AG08395 (cell line): ENCODE data around the gene HUWE1.
"Not testable (repeated sequence)": the region's sequence is repeated elsewhere in the genome, so short reads cannot be mapped to it uniquely, and the experiment has no call there.

Source experiments
- DNase-seq: peaks from one replicate; pipeline ENCODE4 v3.0.0; 2012; ENCODE audit warnings: mixed read lengths, low spot score

Gene HUWE1

DNA sequence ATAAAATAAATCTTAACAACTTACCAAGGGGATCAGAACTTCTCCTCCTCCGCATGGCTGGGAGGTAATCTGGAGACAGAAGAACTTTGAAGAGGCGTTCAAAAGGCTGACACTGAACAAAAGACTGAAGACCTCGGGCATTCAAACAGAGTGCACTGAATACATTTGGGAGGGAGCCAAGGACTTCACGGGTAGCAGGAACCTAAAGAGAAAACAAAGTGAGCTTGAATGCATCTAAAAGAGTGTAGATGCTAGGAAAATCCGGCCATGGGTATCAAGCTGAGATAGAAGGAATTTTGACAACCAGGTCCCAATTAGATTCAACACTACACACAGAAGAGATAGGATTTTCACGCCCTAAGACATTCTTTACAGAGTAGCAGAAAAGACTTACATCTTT lies 69.6 kb downstream of the HUWE1 start:
- DNase-seq, result no peak

- no peak for DNase-seq
Observed at GRCh38 chrX:53606456-53606855, 80.1 kb downstream of the HUWE1 start.

- no peak for DNase-seq
Observed at GRCh38 chrX:53605004-53605403, 81.5 kb downstream of the HUWE1 start.

DNA sequence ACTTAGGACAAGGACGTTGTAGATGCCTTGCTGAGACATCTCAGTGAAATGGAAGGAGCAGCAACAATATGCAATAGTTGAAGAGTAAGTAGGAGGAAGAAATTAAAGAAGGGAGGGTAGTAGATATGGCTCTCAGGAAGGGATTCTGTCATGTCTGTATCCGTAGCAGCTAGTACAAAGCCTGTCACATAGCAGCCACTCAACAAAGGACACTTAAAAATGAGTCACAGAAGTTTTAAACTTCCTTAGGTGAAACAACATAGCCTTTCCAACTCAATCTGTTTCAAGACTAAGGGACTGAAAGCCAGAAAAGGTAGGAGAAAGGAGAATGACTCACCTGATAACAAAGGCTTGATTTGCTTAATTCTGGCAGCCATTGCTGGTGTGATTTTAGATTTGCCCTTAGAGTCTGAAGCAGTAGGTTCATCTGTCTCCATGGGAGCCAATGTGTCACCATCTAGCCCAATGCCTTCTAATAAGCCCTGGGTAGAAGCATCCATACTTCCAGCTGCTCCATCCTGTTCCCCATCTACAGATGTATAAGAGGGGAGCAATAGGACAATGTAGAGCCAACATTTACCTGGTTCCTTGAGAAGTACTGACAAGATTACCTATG lies 86.6 kb downstream of the HUWE1 start:
- no peak for DNase-seq

DNA sequence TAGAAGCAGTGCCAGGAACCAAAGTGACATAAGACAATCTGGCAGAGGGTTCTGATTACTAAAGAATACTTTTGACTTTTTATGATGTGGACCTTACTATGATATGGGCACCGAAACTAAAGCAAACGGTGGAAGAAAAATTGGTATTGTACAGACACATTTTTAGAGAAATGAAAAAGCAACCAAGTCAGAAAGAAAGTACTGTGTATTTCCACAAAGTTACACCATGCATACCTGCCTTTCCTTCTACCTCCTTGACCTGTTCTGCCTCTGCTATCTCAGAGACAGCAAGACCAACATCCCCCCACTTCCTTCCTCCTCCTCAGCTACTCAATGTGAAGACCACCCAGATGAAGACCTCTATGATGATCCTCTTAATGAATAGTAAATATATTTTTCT lies 88.3 kb downstream of the HUWE1 start:
- no peak for DNase-seq

DNA sequence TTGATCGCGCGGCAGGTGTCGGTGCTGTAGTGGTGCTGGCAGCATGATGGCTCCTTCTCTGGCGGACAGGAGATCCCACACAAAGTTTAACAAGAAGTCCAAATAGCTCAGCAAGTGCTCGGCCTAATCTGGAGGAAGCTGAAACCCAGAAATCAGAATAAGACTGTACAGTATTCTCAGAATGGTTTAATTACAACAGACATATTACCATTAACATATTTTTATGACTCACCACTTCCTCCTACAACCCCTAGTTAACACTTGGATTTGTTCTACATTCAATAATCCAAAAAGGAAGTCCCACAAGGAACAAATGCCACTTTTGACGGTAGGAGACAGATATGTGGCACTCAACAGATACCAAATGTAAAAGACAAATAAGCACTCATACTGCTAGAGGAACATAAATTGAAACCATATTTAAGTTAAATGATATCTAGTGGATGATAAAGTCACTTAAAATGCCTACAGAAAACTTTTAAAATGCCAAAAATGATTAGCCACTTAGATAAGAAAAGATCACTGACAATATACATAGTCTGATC lies 91.2 kb downstream of the HUWE1 start:
- no peak for DNase-seq

DNA sequence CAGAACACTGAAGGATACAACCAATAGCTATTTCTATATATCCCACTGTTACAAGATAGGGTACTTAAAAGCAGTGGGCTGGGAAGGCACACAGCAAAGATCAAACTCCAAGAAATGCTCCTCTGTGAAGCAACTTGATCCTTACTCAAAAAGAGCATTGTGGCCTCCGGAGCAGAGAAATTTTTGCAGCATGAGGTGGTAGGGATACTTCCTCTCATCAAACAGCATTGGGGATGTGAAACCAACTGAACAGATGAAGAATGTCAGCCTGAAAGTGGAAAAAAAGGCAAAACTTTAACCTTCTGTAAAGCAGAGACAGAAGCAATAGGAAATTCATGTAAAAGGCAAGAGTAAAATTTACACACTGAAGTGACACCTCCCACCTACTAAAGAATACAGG lies 92.2 kb downstream of the HUWE1 start:
- DNase-seq, result no peak

DNA sequence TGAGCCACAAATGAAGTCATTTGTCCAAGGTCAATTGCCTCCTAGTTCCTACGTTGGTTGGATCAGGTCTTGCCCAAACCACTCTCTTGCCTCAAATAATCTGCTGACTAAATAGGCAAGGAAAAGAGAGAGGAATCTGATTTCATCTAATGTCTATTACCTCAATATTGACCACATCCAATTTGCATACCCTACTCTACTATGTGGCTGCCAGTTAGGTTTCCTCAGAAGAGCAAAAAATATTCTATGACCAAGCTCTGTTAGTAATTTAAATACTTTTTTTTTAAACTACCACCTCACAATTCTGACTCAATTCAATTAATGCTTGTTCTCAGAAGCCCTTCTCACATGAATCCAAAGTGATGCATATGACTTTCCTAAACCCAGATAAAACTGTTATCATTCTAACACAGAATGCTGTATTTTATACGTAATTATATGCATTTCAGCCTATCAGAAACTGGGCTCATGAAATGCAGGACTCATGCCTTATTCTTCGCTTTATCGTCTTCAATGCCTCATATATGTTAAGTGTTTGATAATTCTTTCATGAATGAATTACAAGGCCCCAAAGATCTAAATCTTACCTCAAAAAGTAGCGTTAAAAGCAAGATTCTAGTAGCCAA lies 98.6 kb downstream of the HUWE1 start:
- DNase-seq, result no peak

GRCh38 chrX:53584891-53585290 lies 101.6 kb downstream of the HUWE1 start:
- no peak for DNase-seq

DNA sequence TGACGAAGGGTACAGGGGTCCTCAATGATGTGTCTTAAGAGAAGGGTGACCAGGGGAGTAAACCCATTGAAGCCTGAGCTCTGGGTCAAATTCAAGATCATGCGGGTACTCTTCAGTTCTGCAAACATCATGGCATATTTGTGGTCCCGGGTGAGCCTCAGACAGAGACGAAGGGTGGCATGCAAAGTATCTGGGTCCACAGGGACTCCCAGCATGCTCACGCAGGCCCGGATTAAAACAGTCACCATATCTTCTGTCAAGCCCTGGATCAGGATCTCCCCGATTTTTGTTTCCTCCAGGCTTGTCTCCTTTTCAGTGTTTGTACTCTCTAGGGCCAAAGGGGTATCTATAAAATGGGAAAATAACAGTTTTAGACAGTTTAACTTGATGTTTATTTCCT lies 102.9 kb downstream of the HUWE1 start:
- DNase-seq, result no peak

DNA sequence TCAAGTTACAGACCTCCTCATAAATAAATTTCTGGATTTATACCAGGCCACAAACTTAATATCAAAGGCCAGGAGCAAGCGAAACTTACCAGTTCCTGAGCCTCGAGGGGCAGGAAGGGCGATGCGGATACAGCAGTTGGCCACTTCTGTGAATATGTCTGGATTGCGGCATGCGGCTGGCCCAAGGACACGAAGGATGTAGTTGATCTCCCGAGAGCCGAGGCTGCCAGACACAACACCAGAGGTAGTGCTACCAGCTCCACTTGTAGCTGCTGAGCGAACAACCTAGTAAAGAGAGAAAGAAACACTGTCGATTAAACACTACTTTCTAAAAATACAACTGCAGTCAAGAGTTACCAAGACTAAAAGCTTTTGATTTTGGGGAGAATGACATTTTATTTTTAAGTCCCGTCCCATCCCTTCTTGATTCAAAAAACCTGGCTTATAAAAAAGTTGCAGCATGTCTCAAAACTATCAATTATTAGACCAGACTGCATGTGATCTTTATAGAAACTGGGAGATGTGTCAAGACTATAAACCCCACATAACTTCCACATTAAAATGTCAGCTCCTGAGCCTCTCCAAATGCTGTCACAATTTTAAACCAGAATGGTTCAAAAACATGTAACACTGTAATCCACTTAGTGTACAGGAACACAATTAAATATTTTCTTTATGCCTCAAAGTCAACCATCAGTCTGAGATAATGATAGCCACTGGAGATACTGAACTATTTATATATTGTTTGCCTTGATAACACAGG lies 105.6 kb downstream of the HUWE1 start:
- DNase-seq, result no peak

GRCh38 chrX:53571494-53571893 lies 115.0 kb downstream of the HUWE1 start:
- DNase-seq, result no peak

DNA sequence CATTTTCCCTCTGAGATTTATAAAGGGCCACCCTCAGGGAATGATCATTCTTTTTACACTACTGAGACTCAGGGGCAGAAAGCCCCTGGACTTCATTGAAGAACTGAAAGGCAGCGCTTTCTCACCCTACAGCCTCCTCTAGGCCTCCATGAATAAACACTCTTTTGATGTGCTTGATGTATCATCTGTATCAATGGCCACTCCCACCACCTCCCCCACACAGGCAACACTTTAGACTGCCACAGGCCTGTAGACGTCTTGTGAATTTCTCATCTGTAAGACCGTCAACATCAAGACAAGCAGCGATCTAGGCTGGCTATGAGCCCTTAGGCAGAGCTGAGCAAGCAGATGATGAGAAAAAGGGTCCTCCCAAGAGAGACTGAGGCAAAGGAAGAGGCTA lies 123.2 kb downstream of the HUWE1 start:
- DNase-seq, result no peak

- DNase-seq, result no peak
Observed at GRCh38 chrX:53561912-53562311, 124.6 kb downstream of the HUWE1 start.

GRCh38 chrX:53558646-53559045 lies 127.9 kb downstream of the HUWE1 start:
- no peak for DNase-seq

- DNase-seq, result no peak
Observed at GRCh38 chrX:53556868-53557267, 129.7 kb downstream of the HUWE1 start.

- no peak for DNase-seq
Observed at GRCh38 chrX:53550756-53551463, 135.6 kb downstream of the HUWE1 start.

DNA sequence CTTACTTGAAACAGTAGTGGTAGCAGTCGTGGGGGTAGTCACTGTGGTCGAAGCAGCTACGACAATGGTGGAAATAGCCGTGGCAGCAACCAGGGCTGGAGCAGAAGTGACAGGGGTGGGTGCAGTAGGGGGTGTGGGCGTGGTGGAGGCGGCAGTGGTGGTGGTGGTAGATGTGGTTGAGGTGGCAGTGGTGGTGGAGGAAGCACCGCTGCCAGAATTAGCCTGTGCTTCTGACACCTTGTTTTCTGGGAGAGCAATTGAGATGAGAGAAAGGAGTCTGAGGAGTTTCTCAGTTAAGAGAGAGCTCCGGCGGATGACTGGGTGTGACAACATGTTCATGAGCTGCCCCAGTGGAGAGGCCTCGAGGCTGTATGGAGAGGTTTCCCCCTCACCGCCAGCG lies 138.9 kb downstream of the HUWE1 start:
- no peak for DNase-seq

GRCh38 chrX:53544936-53545335 lies 141.6 kb downstream of the HUWE1 start:
- no peak for DNase-seq

- DNase-seq, result no peak
Observed at GRCh38 chrX:53538781-53539180, 147.7 kb downstream of the HUWE1 start.

DNA sequence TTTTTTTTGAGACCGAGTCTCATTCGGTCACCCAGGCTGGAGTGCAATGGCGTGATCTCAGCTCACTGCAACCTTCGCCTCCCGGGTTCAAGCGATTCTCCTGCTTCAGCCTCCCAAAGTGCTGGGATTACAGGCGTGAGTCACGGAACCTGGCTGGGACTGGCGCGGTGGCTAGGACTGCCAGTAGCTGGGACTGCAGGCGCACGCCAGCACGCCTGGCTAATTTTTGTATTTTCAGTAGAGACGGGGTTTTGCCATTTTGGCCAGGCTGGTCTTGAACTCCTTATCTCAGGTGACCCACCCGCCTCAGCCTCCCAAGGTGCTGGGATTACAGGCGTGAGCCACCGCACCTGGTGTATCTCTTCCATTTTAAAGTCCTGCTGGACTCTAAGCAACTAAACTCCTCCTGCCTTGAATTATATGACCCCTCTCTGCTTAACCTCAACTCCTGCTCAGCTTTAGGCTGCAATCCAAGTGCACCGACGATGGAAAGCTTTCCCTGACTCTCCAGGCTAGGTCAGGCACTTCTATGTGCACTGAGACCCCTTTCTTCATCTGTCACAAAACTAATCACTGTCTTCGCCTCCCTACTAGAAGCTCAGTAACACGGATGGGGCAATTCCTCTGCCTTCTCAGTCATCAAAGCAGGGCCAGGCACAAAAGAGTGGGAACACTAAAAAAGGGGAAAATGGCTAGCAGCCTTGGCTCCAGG lies 155.1 kb downstream of the HUWE1 start:
- DNase-seq, result not testable (repeated sequence)

DNA sequence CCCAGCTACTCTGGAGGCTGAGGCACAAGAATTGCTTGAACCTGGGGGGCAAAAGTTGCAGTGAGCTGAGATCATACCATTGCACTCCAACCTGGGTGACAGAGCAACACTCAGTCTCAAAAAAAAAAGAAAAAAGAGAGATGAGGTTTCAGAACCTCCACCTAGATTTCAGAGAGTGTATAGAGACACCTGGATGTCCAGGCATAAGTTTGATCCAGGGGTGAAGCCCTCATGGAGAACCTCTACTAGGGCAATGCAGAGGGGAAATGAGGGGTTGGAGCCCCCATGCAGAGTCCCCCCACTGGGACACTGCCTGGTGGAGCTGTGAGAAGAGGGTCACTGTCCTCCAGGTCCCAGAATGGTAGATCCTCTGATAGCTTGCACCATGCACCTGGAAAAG lies 159.5 kb downstream of the HUWE1 start:
- DNase-seq, result no peak
